Astrocyte of the spinal cord (primary cell): ENCODE results near the gene DNAL1.

ENCODE experiments used
- DNase-seq: peaks from one replicate; pipeline ENCODE4 v3.0.0; 2011; ENCODE audit warnings: low read depth, low spot score
- H3K4me3 ChIP-seq: 2 replicates; pipeline ENCODE4 v1.5.1; 2011; ENCODE audit warnings: low read depth, mild to moderate bottlenecking, low read length, moderate library complexity
- in situ Hi-C: cut with HindIII; loops from 2 replicates; pipeline ENCODE4 v1.10.0; 2017; ENCODE audit warnings: low sequenced_read_pairs
- TF ChIP-seq, protein P1 (sequence below): IDR thresholded peaks from 2 replicates; pipeline ENCODE4 v1.5.1; 2012; ENCODE audit warnings: low read depth, mild to moderate bottlenecking, low read length, inconsistent platforms

DNAL1 gene

DNA sequence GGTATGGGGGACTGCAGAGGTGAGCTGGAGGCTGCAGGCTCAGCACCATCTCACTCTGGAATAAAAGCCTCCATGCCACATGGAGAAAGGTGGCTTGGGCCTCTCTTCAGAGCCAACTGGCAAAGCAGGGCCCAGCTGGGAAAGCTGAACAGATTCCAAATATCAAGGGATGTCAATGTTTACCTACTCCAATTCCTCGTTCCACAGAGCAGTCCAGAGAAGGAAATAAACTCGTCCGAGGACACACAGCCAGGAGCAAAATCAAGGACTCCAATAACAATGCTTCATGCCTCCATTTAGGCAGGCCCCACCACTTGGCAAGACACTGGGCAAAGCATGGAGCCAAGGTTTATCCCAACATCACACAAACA, 105.7 kb downstream of the DNAL1 start:
- in situ Hi-C loops, result no loop called here
- no peak for DNase-seq
- TF ChIP-seq, protein P1, sequence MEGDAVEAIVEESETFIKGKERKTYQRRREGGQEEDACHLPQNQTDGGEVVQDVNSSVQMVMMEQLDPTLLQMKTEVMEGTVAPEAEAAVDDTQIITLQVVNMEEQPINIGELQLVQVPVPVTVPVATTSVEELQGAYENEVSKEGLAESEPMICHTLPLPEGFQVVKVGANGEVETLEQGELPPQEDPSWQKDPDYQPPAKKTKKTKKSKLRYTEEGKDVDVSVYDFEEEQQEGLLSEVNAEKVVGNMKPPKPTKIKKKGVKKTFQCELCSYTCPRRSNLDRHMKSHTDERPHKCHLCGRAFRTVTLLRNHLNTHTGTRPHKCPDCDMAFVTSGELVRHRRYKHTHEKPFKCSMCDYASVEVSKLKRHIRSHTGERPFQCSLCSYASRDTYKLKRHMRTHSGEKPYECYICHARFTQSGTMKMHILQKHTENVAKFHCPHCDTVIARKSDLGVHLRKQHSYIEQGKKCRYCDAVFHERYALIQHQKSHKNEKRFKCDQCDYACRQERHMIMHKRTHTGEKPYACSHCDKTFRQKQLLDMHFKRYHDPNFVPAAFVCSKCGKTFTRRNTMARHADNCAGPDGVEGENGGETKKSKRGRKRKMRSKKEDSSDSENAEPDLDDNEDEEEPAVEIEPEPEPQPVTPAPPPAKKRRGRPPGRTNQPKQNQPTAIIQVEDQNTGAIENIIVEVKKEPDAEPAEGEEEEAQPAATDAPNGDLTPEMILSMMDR, result no peak
- H3K4me3 ChIP-seq, result no peak overlapping the region

DNA sequence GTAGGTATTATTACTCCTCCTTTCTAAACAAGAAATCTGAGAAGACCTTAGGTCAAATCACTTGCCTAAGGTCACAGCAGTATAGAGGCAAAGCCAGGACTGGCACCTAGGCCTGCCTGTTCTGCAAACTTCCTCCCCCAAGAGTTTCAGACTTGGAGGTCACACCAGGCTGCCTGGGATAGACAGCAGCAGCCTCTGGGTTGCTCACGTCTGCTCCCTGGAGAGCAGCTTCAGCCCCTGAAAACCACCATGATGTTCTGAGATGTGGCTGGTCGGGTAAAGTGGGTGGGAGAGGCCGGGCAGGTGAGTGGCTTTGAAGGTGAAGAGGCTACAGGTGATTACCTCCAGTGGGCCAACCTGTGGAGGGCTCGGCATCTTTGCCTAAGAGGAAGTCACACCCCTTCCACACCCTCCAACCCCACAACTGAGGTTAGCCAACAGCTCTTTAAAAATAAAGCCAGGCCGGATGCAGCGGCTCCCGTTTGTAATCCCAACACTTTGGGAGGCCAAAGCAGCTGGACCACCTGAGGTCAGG, 106.4 kb downstream of the DNAL1 start:
- no peak for DNase-seq
- no peak overlapping the region for H3K4me3 ChIP-seq
- TF ChIP-seq, protein P1, result no peak
- in situ Hi-C loops, result no loop called here

DNA sequence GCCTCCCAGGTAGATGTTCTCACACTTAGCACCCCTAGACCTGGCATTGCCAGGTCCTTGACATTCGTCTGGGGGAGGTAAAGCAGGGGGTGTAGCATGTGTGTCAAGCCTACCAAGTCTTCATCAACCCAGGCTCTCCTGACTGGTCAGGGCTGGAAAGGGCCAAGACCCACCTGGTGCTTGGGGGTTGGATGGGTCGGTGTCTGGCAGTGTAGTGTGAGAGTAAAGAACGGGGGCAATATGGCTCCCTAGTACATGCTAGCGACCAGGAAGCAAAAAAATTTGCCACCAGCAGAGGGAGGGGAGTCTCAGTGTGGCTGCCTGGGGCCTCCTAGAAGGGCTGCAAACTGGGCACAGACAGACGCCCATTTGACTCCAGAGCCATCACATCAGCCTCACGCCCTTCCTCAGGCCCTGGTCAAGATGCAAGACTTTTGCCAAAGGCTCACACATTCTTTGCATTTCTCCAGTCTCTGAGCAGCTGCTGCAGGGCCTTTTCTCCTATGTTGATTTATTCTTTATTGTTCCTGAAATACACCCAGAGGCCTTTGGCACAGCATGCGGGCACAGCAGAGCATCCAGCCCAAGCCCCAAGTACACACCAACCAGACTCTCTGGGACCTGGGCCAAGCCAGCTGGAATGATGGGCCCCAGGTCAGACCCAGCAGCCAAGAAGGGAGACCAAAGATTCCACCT, 107.7 kb downstream of the DNAL1 start:
- in situ Hi-C loops, result no loop called here
- H3K4me3 ChIP-seq, result no peak overlapping the region
- DNase-seq, result peak; percentile 92
- TF ChIP-seq, protein P1, result peak; percentile 51
